ENCODE data around the gene FGF5.
"Not testable (repeated sequence)": the region's sequence is repeated elsewhere in the genome, so short reads cannot be mapped to it uniquely, and the experiment has no call there.

Gene FGF5

DNA sequence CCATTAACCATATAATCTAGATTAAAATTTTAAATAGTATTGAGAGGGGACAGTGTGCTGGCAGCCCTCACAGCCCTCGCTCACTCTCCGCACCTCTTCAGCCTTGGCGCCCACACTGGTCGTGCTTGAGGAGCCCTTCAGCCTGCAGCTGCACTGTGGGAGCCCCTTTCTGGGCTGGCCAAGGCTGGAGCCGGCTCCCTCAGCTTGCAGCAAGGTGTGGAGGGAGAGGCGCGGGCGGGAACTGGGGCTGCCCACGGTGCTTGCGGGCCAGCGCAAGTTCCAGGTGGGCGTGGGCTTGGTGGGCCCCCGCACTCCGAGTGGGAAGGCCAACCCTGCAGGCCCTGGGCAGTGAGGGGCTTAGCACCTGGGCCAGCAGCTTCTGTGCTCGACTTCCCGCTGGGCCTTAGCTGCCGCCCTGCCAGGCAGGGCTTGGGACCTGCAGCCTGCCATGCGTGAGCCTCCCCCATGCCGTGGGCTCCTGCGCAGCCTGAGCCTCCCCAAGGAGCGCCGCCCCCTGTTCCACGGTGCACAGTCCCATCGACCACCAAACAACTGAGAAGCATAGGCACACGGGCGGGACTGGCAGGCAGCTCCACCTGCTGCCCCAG, 36.3 kb downstream of the FGF5 start:
- no peak for DNase-seq

DNA sequence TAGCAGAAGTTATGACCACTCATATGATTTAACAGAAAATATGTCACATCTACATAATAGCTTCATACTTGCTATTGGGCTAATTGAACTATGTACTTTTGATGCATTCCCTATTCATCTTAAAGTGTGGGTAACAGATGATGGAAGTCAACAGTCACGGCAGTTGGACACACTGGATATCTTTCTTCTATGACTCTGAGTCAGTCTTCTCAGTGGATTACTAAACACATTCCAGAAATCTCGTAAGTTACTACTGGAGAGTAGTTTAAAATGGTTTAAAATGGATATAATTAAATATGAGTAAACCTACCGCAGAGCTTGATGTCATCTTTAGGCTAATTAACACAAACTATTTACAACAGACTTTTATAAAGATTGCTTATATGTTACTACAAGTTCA, 39.0 kb downstream of the FGF5 start:
- no peak for DNase-seq

DNA sequence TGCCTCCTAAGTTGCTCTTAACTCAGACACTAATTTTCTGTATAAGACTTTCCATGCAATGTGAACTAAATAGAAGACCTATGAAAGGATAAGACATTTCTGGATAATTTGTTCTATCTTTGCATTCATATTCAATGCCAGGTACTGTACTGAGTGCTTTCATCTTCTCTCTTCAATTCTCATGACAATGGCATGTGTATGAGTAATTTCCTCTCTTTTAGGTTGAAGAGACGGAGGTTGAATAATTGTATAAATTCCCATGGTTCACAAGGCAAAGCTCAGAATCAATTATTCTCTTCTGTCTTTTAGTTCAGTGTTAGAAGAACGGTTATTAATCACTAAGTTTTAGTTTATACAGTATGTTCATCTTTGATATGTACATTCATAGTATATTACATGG, 39.8 kb downstream of the FGF5 start:
- DNase-seq, result no peak

DNA sequence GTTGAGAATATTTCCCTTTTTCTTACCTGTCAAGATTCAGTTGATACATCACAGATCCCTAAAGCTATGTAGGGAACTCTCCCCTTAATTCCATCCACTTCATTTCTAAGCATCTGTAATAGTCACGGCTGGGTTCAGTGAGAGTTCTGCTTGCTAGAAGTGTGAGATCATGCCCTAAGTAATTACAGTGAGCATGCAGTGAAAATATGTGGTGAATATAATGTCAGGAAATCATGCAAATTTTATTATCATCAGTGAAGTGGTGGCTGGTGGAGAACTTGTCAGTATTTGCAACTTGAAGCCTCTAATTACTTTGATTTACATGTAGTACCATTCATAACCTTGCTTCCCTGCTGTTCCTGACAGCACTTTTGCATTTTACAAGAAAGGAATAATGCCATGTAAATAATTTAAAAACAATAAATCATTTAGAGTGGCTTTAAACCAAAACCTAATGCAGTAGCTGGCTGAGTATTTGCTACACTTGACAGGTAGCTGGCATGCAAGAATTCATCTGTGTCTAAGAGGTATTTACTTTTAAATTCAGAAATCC, 40.8 kb downstream of the FGF5 start:
- no peak for DNase-seq

DNA sequence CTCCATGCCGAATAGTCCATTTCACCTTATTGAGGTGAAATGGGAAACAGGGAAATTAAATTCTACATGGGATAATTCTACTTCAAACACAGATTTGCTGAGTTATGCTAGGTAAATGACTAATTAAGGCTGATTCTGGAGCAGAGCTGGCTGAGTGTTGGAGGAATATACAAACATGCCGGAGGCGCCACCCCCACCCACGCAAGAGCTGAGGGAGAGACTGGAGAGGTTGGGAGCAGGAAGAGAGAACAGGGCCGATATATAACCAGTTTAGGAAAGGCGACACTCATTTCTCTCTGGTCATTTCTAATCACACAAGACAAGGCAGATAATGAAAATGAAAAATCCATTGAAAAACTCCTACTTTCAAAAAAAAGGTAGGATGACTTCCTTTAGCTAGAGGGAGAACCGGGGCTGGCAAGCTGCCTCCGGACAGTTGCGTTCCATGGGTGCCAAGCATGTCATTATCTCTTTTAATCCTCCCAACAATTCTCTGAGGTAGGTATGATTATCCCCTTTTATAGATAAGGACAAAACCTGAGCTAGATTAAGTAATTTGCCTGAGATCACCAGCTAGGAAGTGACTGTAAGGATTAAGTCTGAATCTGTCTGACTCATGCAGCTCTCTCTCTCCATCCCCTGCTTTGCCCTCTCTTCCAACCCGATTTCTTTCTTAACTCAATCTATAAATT, 41.5 kb downstream of the FGF5 start:
- DNase-seq, result no peak

DNA sequence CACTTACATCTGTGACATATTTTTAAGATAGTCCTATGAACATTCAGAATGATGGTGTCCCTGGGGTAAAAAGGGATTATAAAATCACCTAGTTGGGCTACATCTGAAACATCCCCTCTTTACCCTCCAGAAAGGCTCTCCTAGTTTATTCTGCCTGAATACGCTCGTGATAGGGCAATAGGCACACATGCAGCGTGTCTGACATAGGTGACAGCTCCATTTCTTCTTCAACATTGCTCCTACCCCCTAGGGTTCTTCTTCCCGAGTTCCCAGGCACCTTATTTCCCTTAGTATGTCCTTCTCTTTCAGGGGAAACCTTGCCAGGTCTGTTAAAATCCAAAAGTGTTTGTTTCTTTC, 42.0 kb downstream of the FGF5 start:
- no peak for DNase-seq

DNA sequence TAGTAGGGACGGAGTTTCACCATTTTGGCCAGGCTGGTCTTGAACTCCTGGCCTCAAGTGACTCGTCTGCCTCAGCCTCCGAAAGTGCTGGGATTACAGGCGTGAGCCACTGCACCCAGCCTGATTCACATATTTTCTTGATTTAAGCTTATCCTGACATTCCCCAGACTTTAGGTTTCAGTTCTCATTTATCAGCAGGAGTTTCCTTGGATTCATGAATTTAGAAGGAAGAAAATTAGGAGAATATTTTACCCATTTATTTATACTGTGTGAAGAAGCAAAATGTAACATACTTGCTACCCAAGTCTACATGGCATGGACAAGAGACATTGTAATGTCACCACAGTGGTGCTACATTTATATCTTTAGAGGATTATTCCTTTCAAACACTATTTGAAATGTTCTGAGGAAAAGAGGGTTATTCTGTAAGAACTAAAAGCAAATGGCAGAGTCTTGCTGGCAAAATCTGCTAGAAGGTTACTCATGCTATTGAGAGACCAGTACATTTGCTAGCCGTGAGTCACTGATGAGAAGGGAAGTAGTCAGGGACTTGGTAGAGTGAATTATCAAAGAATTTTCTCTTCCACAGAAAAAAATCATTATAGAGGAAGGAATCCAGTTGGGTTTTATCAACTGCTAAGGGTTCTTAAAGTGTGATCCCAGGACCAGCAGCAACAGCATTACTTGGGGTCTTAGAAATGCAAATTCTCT, 43.0 kb downstream of the FGF5 start:
- DNase-seq, result no peak

DNA sequence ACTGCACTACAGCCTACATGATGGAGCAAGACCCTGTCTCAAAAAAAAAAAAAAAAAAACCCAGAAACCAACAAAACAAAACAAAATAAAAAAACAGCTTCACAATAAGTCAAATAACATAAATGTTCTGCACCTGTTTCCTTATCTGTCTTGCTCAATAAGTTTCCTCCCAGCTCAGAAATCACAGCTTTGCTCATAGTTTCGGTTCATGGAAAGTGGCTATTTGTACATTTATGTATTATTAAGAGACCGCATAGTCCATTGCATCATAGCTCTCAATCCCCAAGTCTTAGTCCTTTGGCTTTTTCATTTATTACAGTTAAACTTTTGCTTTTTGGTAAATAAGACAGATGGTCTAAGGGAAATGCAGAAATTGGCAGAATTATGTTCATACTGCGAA, 44.7 kb downstream of the FGF5 start:
- DNase-seq, result no peak

DNA sequence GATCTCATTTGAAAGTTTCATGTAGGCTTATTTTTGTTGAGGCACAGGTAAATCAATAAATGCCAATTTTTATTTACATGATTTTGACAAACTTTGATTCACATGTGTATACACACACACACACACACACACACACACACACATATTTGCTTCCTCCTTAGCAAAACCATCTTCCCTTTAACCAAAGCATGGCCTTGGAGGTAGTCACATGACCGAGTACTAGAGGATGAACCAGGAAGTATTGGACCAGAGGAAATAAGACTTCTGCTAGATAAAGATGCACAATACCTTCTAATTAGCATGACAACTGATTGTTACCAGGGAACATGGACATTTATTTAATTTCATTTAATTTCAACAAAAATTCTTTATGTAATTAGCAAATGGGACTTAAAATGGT, 45.7 kb downstream of the FGF5 start:
- DNase-seq, result no peak

DNA sequence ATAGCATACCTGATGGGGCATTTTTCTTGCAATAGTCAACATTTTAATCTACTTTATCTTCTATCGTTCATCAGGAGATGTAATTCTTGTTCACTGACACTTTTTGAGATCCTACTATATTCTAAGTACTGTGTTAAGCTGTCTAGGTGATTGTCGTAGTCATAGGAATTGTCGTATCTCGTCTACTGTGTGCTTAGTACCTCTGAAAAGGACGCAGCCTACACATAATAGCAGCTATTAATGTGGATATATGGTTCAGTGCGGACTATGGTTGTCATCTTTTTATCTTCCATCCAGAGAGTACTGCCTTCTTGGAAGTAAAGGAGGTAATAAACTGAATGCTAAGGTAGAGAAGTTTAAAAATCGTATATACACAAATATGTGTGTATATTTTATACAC, 47.2 kb downstream of the FGF5 start:
- DNase-seq, result no peak

DNA sequence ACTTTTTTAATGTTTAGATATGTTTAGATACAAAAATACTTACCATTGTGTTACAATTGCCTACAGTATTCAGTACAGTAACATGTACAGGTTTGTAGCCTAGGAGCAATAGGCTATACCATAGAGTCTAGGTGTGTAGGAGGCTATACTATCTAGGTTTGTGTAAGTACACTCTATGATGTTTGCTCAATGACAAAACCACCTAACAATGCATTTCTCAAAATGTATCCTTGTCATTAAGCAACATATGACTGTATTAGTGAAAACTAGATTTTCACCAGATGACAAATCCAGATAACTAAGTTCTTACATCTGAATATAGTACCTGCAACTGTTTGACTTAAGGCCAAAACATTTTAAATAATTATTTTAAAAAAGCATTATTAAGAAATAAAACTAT, 49.4 kb downstream of the FGF5 start:
- not testable (repeated sequence) for DNase-seq

DNA sequence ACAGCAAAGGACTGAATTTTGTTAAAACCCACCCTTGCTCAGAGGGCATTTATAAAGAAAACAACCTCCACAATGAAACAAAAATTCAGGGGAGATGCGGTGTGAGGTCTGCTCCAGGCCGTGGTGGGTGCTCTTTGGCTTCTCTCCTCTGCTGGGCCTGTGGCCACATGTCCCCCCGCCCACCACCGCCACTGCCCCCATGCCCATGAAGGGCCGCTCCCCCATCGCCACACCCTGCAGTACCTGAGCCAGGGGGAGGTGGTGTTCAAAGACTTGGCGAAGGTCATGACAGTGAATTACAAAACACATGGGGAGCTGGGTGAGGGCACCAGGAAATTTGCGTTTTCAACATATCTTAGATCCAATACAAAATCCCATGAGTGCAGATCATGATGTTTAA, 54.9 kb downstream of the FGF5 start:
- DNase-seq, result no peak

DNA sequence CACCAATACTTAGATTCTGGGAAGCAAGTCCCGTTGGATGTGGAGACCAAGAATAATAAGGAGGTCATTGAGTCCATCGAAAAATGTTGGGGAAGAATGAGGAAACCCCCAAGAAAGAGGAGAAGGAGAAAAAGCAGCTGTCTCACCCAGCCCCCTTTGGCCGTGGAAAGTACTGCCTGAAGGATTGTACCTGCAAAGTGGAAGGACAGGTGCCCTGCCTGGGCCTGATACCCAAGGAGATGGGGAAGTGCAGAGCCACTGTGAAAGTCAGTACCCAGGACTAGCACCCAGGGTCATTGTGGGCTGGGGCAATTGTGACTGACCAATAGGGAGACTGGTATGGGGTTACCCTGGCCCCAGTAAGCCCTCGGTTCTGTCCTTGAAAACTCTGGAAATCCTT, 55.3 kb downstream of the FGF5 start:
- no peak for DNase-seq

DNA sequence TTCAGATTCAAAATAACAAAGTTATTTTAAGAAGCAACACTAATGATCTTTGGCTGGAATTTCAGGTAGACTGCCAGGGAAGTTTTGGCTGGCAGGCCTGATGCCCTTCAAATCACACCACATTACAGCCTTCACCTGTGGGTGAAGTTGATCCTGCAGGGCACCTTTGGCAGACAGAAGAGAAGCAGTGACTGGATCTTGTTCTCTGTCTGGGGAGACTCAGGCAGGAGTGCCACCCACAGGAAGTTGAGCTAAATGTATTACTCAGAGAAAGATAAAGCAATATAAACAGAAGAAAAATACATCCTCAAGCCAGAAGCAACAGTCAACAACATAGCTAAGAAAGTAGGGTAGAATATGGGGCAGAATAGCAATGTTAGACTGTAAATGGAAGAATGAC, 56.3 kb downstream of the FGF5 start:
- no peak for DNase-seq

DNA sequence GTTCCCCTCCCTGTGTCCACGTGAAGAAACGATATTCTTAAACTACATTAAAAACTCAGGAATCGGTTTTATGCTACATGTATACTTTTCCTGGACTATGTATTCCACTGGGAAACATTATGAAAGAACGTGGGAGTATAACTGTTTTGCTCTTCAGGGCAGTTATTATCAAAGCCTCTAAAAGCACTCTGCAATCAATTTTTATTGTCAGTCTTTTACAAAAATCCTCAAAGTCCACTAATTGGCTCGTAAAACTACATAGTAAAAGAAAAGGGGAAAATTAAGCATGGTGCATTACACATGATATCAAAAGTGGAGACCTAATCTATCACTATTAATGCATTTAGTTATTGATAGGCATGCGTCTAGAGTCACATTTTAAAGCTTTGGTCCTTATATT, 57.7 kb downstream of the FGF5 start:
- no peak for DNase-seq

DNA sequence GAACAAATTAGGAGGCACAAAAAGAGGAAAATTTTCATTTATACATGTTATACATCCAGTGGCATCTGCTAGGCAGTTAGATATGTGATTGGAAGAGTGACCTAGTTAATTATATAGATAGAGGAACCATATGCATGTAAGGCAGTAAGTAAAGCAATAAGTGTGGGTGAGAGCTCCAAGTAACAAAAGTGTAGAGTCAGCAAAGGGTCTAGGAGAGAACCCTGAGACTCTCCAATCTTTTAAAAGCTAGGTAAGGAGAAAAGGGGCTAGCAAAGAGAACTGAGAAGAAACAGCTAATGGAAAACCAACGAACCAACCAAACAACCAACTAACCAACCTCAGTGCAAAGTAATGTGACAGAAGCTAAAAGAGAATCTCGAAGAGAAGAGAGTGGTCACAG, 65.2 kb downstream of the FGF5 start:
- DNase-seq, result no peak

DNA sequence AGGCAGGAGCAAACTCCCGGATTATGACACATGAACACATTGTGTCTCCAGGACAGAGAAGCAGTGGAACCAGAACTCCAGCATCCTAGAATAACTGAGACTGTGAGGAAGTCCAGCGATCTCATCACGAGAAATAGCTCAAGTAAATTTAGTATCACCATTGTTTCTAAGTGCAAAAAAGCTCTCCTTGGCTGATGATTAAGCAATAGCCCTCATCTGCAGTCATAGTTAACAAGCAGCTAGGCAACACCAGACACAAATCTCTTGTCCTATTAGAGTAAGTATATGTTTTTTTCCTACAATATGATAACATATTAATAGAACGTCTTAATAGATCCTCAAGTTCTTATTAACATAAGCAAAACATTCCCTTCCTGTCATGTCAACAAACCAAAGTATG, 66.7 kb downstream of the FGF5 start:
- no peak for DNase-seq

DNA sequence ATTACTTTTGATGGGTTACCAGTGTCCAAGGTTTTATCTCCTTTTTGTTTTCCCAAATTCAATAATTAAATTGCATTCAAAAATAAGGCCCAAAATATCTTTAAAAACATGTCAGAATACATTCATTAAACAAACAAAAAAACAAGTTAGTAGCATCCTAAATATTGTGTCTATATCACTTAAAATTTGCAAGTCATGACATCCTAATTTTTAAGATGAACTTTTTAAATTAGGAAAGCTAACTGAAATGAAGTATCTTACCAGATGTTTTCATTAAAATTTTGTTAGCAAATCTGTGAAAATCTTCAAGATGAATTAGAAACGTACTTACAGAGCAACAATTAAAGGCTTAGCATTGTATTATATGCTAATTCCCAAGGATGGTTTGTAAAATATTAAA, 68.1 kb downstream of the FGF5 start:
- no peak for DNase-seq

DNA sequence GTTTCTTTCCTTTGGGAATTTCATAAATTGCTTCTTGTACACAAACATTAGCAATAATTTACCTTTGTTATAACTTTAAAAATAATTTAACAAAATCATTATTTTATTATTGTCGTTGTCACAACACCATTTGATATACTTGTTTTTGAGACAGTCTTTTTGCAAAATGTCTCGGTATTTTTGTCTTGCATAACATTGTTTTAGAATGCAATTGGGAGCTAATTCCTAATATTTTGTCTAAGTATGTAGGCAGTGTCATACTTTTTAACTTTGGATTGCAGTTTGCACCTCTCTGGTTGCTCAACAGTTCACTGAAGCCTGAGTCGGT, 68.7 kb downstream of the FGF5 start:
- no peak for DNase-seq

DNA sequence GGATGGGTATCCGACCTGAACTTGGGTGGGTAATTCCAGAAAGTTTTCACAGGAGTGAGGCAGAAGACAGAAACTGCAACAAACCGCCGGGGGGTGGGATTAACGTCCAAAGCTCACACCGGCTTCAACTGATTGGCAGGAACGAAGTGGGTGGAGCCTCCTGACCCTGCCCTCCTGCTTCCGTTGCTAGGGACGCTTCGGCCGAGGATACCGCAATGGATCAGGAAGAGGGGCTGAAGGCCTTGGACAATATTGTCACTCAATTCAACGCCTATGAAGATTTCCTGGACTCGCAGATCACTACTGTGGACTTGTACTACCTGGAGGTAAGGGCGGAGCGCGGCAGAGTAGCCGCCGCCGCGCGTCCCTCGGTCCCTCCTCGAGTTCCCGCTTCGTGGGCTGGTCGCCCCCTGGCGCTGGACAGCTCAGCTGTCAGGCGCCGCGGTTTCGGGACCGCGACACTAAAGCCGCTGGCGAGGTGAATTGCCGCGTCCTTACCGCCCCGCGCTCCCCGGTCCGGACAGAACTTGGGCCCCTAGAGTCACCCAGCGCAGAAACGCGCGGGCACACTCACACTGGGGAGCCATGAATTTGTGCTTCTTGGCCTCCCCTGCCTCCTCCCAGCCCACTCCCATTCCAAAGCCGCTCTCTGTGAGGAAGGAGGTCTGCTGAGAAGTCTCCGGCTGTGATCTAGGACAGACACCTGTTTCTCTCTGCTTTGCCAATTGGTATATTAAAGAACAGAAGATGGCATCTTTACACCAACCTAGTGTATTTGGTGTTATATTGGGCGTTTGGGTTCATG, 69.3 kb downstream of the FGF5 start, which contains the start of gene CFAP299:
CFAP299 (plus strand) TSS at position 177 of the 805 bp plus-strand sequence.
- peak; percentile 66 to 78 for DNase-seq

DNA sequence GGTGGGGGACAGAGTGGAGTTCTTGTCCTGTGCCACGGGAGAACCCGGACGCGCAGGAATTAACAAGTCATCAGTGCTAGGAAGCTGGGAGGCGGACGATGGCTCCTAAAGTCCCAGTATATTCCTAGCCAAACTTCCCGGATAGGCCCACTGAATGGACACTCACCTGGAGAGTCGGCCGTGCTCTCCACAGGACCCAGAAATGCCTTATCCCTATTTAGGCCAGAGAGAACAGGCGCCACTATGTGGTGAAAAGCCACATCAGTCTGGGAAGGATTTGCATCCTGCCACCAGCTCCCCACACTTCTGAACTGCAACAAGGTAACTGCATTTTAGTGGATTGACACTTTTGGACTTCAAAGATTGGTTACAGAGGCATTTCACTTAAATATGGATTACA, 70.1 kb downstream of the FGF5 start:
- DNase-seq, result no peak

DNA sequence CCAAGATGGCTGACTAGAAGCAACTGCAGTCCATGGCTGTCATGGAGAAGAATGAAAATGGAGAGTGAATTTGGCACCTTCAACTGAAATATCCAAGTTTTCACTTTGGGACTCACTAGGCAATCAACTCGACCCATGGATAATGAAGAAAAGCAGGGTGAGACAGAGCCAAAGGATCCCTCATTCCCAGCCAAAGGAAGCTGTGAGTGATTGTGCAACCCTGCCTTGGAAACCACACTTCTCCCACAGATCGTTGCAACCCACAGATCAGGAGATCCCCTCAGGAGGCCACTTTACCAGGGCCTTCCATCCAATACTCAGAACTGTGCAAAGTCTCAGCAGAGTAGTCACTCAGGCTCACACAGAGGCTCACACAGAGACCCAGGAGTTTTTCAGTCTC, 73.6 kb downstream of the FGF5 start:
- DNase-seq, result no peak

Measured in activated CD4-positive, alpha-beta T cell treated with anti-CD3 and anti-CD28 coated beads, Interleukin-2, amount 50 U/mL, for 48 hours (primary cell).